ENCODE results near the gene MED27.

DNA sequence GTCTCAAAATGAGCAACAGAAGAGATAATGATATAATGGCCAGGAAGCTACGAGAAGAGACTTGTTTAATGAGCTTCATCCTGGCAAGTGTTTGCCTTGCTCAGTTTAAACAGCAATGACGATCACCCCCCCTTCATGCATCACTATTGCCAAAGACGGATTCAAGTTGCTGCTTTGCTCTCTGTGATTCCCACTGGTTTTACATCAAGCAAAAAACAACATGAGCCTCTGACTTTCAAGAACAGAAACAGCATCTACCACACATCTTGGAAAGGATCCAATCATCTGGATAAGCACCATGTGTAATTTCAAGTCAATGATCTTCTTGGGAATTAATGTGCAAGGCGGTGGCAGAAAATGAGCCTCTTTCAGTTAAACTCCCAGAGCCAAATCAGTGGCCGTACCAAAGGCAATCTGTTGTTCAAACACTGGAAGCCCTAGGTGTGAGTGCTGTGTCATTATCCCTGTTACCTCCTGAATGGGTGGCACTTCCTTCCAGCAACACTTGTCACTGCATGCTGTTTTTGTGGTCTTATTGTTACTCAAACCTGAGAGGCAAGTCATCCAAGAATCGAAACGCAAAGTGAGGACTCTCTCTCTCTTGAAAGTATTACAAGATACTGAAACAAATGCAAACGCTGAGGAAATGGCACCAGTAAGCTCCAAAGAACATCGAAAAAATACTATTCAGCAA lies 72.8 kb downstream of the MED27 start:
- TF ChIP-seq CTCF (conservative IDR thresholded peaks at IDR 0.05 in 1 of 2, IDR thresholded peaks at IDR 0.05 in 1 of 2; ENCODE audit: low read depth in 1 of 2, low read length in 2 of 2): no peak
- no peak for TF ChIP-seq EZH2 (IDR thresholded peaks at IDR 0.05; ENCODE audit: low read length, missing control alignments)
